Stimulated activated naive CD4-positive, alpha-beta T cell treated with Interleukin-2 at 50 U/mL for 16 hours (primary cell): ENCODE results near the gene LMAN1L.
"Not testable (repeated sequence)": the region's sequence is repeated elsewhere in the genome, so short reads cannot be mapped to it uniquely, and the experiment has no call there.

Experiments used
- DNase-seq: peaks from one replicate; lab custom pipeline; 2025; lab: John Stamatoyannopoulos, UW

LMAN1L gene

DNA sequence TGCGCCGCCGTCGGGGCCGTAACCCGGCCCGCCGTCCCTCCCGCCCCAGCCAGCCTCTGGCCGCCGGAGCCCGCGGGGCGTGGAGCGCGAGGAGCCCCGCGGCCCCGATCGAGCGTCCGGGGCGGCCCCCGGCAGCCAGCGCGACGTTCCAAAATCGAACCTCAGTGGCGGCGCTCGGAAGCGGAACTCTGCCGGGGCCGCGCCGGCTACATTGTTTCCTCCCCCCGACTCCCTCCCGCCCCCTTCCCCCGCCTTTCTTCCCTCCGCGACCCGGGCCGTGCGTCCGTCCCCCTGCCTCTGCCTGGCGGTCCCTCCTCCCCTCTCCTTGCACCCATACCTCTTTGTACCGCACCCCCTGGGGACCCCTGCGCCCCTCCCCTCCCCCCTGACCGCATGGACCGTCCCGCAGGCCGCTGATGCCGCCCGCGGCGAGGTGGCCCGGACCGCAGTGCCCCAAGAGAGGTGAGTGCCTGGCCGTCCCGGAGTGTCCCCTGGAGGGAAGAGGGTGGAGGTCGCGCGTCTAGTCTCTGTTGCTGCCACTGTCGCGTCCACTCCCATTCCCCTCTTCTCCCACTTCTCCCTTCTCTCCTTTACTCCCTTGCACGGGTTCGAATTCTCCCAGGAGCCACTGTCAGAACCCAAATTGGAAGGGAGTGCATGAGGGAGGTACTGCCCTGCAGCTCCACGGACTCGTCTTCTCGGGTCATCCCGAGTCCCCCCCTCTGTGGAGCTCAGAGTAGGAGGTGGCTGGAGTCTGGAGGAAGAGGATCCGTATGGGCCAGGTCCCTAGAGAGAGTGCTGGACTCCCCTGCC is 30.2 kb upstream of the LMAN1L start:
- DNase-seq, result peak; percentile 58

DNA sequence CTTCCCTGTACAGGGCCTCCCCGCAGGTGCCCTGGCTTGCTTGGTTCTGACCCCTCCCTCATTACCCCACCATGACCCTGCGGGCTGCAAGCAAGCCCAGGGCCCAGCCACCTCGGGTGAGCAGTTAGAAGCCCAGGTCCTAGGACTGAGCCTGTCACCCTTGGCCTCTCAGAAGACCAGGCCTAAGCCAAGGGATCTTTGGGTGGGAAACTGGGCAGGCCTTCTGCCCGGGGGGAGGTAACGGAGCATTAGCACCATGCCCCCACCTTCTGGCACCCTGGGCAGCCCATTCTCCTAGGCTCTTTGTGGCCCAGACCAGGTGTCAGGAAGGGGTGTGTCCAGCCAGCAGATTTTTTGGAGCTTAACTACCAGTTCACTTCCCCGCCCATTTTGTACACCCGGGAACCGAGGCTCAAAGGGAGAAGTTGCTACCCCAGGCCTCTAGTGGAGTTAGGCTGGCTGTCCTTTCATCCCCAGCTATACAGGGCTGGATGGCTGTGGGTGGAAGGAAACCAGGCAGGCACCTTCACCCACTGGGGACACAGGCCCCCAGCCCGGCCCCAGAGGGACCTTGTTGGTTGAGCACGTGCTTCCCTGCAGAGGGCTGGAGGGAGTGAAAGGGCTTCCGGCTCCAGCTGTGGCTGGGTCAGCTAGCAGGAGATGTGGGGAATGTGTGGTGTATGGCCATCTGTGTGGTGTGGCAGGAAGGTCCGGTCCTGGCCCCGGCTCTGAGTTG is 29.4 kb upstream of the LMAN1L start:
- no peak for DNase-seq

DNA sequence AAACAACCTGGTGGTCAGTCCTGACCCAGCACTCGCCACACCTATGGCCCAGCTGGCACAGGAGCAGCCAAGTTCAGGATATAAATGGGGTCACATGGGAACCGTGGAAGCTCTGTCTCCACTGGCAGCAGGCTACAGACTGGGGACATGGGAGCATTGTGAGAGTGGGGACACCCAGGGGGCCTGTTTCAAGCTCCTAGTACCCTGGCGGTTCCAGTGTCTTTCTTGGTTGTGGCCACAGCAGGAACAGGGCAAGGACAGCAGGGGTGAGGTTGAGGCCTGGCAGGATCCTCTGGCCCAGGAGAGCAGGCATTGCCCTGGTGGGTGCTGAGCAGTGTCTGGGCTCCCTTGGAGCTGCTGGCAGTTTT is 28.8 kb upstream of the LMAN1L start:
- DNase-seq, result no peak

DNA sequence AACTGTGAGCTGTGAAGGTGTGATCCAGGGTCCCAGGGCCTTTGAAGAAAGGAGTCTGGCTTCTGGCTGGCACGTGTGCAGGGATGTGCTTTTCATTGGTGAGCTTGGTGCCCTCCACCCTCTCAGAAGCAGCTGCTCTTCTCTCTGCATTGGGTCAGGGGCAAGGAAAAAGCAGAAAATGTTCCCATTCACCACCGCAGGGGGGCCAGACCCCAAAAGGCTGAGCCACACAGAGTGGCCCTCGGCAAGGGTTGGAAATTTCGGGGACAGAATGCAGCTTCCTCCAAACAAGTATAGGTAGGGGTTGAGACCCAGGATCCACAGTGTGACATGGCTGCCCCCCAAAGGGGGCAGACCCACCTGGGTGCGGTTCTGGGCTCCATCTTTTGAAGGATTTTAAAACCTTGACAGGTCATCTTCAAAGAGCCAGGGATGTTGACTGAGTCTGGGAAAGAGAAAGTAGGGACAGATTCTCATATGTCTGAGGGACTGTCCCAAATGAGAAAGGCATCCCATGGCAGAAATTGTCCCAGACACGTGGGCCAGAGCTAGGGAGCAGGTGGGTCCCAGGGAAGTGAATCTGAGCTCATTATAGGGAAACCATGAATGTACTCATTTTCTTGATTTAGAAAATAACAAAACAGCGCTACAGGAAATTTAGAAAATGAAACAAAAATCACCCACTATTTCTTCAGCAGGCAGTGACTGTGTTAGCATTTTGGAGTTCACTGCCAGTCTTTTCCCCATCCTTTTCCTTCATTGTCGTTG is 28.0 kb upstream of the LMAN1L start:
- DNase-seq, result no peak

GRCh38 chr15:74785194-74786032 is 27.2 kb upstream of the LMAN1L start:
- no peak for DNase-seq

DNA sequence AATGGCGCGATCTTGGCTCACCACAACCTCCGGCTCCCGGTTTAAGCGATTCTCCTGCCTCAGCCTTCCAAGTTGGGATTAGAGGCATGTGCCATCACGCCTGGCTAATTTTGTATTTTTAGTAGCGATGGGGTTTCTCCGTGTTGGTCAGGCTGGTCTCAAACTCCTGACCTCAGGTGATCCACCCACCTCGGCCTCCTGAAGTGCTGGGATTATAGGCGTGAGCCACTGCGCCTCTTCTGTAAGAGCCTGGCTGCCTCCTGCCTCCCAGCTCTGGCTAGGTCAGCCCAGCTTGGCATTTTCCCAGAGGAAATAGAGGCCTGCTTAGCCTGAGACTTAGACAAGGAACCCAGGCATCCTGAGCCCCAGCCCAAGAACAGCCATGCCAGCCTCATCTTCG is 26.6 kb upstream of the LMAN1L start:
- DNase-seq, result not testable (repeated sequence)

- no peak for DNase-seq
These were observed 26.0 kb upstream of the LMAN1L start for GRCh38 chr15:74786551-74787165.

DNA sequence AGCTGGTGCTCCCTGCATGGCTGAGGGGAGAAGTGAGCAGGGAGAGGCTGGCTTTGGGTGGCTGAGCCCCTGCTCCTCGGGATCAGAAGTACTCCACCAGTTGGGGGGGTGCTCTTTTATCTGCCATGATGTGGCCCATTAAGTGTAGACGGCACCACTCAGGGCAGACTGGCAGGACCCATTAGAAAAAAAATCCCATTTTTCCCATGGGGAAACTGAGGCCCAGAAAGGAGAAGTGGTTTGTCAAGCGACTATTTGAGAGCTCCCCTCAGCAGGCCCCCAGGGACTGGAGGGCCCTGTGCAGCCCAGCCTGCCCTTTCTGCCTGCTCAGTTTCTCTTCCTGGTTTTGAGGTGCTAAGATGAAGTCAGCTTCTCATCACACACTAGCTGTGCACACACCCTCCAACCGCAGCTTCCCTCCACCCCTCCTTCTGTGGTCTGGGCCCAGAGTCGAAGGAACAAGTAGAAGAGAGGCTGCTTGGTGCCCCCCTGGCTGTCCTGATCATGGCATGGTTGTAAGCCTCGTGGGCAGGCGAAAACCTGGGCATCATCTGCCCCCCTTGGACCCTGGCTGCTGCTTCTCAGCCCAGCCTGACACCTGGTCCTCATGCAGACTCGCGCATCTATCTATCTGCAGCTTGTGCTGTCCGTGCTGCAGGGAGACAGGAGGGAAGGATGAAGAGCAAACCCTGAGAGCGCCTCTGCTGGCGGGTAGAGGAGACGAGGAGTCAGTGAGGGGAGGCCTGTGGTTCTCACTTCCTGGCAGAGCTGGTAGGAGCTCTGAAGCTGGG is 25.2 kb upstream of the LMAN1L start:
- DNase-seq, result peak; percentile 94

DNA sequence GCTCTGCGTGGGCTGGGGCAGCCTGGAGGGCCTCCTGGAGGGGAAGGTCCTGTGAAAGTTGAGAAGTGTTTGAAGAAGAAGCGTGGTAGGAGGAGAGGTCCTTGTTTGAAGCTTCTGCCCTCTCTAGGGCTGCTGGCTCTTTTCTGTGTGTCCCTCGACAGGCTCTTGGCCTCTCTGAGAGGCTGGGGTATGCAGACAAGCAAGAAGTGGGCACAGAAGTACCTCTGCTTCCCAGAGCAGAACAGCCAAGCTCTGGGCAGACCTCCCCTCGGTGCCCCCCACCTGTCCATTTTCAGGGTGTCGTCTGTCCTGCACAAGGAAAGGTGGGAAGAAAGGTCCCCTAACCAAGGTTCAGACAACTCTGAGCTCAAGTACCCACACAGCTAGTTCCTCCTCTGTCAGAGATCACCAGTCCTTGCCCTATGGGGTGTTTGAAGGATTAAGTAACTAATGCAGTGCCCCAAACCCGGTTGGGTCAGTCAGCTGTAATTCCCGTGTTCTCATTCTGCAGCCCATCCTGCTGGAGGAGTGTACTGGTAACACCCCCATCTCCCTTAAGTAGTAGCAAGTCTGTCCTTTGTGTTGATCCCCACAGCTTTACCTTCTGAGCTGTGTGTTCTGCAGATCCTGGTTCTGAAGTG is 24.5 kb upstream of the LMAN1L start:
- DNase-seq, result no peak

- DNase-seq, result peak; percentile 37
These were observed 23.9 kb upstream of the LMAN1L start for GRCh38 chr15:74788683-74789151.

GRCh38 chr15:74789171-74789631 is 23.4 kb upstream of the LMAN1L start:
- DNase-seq, result no peak

GRCh38 chr15:74789741-74790079 is 22.9 kb upstream of the LMAN1L start:
- no peak for DNase-seq

GRCh38 chr15:74790080-74790916 is 22.3 kb upstream of the LMAN1L start:
- DNase-seq, result peak; percentile 39

GRCh38 chr15:74791007-74791406 is 21.6 kb upstream of the LMAN1L start:
- DNase-seq, result no peak

DNA sequence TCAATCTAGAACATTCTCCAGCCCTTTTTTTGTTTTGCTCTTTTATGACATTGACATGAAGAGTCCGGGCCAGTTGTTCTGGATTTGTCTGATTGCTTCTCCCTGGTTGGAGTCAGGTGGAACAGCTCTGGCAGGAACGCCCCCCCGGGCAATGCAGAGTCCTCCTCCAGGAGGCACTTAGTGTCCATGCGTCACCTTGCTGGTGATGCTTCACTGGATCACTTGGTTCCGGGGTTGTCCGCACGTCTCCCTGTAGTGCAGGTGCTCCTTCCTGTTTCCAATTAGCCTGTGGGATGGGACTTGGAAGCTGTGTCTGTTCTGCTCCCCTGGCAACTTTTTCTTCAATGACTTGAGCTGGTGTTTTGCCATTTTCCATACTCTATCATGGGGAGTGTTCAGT is 21.0 kb upstream of the LMAN1L start:
- DNase-seq, result no peak

DNA sequence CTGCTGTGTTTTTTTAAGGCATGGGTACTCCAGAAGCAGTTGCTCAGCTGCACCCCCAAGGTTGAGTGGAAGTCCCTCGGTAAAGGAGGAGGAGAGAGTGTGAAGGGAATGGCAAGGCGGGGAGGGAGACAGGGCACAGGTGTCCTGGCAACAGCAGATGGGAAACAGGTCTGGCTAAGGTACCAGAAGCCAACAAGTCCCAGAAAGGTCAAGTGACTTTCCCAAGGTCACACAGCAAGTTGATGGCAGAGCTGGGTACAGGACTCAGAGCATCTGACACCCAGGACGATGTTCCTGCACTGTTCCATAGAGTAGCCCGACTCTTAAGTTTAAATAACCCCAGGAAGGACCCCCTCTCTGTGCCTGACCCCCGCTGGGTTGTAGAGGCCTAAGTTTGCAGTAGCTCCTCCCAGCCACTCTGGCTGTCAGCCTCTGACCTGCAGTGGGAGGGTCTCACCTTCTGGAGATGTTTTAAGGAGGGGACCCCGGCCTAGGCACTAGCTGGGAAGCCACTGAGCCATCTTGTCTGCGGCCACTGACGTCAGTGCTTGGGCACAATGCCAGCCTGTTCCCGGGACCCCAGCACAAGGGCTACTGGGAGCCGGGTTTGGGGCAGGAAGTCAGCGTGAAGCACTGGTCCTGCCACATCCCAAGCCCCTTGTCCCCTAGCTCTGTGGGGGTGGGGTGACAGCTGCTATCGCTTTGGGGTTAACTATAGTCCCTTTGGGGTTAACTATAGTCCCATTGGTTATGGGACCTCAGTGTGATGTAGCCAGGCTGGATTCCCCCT is 20.2 kb upstream of the LMAN1L start:
- DNase-seq, result no peak

DNA sequence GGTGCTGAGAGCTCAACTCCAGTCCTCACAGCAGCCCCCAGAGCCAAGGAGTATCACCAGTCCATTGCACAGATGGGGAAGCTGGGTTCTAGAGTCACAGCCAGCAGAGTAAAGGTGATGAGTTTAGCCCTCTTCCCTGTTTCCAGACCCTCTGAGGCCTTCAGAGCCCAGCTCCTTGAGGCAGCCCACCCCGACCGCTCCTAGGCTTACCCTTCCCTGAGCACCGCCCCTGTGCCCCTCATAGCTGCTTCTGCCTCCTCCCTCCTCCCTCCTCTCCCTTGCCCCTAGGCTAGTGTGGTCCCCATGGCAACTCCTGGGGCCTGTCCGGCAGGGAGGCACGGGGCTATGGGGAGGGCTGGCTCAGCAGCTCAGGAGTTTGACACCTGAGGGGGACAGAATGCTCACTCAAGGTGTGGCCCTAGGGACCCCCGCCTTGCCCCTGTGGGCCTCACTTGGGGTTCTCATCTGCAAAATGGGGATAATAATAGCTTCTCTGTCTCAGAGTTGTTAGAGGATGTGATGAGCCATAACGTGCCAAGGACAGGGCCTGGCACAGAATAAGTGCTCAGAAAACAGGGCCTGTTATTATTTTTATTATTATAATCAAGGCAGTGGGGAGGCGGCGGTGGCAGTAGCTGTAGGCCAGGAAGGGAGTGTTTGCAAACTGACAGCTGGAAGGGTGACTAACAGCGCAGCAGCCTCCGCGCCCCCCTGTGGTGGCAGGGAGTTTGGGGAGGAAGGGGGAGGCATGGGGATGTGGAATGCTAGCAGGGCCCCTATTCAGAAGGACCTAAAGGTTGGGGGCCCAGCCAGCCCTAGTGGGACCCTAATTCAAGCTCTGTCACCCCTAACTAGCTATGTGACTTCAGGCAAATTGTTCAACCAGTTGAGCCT is 19.3 kb upstream of the LMAN1L start:
- DNase-seq, result peak; percentile 64
